ENCODE measurements around the gene CRMP1.

GRCh38 chr4:5815641-5816040 is 77.2 kb downstream of the CRMP1 start:
- TF ChIP-seq CTCF (IDR thresholded peaks at IDR 0.05) (no peak), POLR2A (IDR thresholded peaks at IDR 0.05) (no peak), EP300 (IDR thresholded peaks at IDR 0.05) (no peak)
